C4-2B (cell line): ENCODE results near the gene RPRML.

Source experiments
- CTCF ChIP-seq: fragments of 450-650 bp; conservative IDR thresholded peaks from 2 replicates; pipeline ENCODE4 v1.5.1; 2017; ENCODE audit warnings: mild to moderate bottlenecking
- ZFX ChIP-seq: fragments of 450-650 bp; IDR thresholded peaks from 2 replicates; pipeline ENCODE4 v1.6.1; 2017

- TF ChIP-seq CTCF (peak; percentile 93), ZFX (no peak)
Observed at GRCh38 chr17:46942441-46943217, 36.4 kb downstream of the RPRML start.
